ENCODE measurements around the gene SLITRK5.

DNA sequence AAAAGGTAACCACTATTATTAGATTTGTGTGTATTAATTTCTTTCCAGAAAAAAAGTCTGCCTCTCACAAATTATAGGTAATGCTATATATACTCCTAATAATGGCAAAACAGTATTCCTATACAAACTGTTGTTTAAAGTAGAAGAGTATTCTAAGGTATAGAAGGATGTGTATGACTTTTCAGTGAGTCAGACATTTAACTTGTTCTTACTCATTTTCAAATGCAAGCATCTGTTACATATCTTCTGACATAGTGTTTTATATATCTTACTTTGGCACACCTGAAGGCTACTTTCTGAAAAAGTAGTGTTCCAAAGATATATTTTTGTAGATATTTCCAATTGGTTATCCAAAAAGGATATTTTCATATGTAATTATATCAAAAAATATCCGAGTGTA is 3.5 kb upstream of the SLITRK5 start:
- TF ChIP-seq EGR1 (IDR thresholded peaks at IDR 0.05; ENCODE audit: low read depth in 2 of 2): no peak
- TF ChIP-seq, protein P1, sequence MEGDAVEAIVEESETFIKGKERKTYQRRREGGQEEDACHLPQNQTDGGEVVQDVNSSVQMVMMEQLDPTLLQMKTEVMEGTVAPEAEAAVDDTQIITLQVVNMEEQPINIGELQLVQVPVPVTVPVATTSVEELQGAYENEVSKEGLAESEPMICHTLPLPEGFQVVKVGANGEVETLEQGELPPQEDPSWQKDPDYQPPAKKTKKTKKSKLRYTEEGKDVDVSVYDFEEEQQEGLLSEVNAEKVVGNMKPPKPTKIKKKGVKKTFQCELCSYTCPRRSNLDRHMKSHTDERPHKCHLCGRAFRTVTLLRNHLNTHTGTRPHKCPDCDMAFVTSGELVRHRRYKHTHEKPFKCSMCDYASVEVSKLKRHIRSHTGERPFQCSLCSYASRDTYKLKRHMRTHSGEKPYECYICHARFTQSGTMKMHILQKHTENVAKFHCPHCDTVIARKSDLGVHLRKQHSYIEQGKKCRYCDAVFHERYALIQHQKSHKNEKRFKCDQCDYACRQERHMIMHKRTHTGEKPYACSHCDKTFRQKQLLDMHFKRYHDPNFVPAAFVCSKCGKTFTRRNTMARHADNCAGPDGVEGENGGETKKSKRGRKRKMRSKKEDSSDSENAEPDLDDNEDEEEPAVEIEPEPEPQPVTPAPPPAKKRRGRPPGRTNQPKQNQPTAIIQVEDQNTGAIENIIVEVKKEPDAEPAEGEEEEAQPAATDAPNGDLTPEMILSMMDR (IDR thresholded peaks at IDR 0.05; ENCODE audit: low read depth, low read length, missing input control): no peak
- no peak for TF ChIP-seq TAF1 (conservative IDR thresholded peaks at IDR 0.05)
- TF ChIP-seq RAD21 (IDR thresholded peaks at IDR 0.05): no peak
- TF ChIP-seq, protein P2, sequence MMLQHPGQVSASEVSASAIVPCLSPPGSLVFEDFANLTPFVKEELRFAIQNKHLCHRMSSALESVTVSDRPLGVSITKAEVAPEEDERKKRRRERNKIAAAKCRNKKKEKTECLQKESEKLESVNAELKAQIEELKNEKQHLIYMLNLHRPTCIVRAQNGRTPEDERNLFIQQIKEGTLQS (IDR thresholded peaks at IDR 0.05): no peak
- no peak for TF ChIP-seq JUND (IDR thresholded peaks at IDR 0.05)
- TF ChIP-seq, protein P3, sequence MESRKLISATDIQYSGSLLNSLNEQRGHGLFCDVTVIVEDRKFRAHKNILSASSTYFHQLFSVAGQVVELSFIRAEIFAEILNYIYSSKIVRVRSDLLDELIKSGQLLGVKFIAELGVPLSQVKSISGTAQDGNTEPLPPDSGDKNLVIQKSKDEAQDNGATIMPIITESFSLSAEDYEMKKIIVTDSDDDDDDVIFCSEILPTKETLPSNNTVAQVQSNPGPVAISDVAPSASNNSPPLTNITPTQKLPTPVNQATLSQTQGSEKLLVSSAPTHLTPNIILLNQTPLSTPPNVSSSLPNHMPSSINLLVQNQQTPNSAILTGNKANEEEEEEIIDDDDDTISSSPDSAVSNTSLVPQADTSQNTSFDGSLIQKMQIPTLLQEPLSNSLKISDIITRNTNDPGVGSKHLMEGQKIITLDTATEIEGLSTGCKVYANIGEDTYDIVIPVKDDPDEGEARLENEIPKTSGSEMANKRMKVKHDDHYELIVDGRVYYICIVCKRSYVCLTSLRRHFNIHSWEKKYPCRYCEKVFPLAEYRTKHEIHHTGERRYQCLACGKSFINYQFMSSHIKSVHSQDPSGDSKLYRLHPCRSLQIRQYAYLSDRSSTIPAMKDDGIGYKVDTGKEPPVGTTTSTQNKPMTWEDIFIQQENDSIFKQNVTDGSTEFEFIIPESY (IDR thresholded peaks at IDR 0.05): no peak

Measured in liver (tissue), 3 donors.